Measurements from ENCODE around the gene SVBP.

The SVBP gene

GRCh38 chr1:42833981-42834380 lies 16.8 kb upstream of the SVBP start:
- TF ChIP-seq BACH2 (CRISPR knock-in tag; IDR thresholded peaks at IDR 0.05; ENCODE audit: borderline replicate concordance) = no peak
- no peak for TF ChIP-seq TOX (CRISPR knock-in tag; IDR thresholded peaks at IDR 0.05; ENCODE audit: borderline replicate concordance)
- no peak for TF ChIP-seq ZFP30 (CRISPR knock-in tag; IDR thresholded peaks at IDR 0.05)
- no peak for TF ChIP-seq TSHZ2 (CRISPR knock-in tag; IDR thresholded peaks at IDR 0.05)
- TF ChIP-seq SNAI2 (CRISPR knock-in tag; IDR thresholded peaks at IDR 0.05) = no peak
- TF ChIP-seq PATZ1 (CRISPR knock-in tag; IDR thresholded peaks at IDR 0.05; ENCODE audit: borderline replicate concordance) = no peak
- no peak for TF ChIP-seq PPARA (CRISPR knock-in tag; IDR thresholded peaks at IDR 0.05; ENCODE audit: borderline replicate concordance)
- TF ChIP-seq, protein P1, sequence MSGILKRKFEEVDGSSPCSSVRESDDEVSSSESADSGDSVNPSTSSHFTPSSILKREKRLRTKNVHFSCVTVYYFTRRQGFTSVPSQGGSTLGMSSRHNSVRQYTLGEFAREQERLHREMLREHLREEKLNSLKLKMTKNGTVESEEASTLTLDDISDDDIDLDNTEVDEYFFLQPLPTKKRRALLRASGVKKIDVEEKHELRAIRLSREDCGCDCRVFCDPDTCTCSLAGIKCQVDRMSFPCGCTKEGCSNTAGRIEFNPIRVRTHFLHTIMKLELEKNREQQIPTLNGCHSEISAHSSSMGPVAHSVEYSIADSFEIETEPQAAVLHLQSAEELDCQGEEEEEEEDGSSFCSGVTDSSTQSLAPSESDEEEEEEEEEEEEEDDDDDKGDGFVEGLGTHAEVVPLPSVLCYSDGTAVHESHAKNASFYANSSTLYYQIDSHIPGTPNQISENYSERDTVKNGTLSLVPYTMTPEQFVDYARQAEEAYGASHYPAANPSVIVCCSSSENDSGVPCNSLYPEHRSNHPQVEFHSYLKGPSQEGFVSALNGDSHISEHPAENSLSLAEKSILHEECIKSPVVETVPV (CRISPR knock-in tag; IDR thresholded peaks at IDR 0.05) = no peak
- no peak for TF ChIP-seq ZNF565 (CRISPR knock-in tag; conservative IDR thresholded peaks at IDR 0.05; ENCODE audit: low read depth)
- no peak for TF ChIP-seq ISL1 (CRISPR knock-in tag; IDR thresholded peaks at IDR 0.05)
- no peak for TF ChIP-seq ESRRG (CRISPR knock-in tag; IDR thresholded peaks at IDR 0.05)
- ATAC-seq = no peak

DNA sequence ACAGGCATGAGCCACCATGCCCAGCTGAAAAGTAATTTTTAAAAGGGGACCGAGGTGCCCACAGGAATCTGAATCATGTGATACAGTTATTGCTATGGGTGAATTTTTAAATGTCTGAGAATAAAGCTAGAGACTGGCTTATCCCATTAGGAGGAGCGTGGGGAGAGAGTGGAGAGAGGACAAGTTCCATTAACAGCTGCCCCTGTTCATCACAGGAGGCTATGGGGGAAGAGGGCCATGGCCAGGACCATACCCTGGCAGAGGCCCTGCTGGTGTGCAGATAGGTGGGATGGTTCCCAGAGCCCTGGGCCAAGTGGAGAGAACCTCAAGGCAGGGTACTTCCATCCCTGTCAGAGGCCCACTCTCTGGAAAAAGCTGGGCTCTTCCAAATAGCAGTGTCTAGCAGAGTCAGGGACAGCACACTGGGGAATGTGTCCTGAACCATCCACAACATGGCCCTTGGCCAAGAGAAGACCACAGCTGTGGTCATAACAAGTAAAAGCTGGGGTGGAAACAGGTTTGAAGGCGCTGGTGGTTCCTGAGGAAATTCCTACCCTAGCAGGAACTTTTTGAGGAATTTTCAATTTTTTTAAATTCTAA lies 15.5 kb upstream of the SVBP start:
- TF ChIP-seq ZNF8 (CRISPR knock-in tag; IDR thresholded peaks at IDR 0.05) = no peak
- no peak for ATAC-seq

- no peak for ATAC-seq
- no peak for TF ChIP-seq ESRRG (CRISPR knock-in tag; IDR thresholded peaks at IDR 0.05)
- TF ChIP-seq ISL1 (CRISPR knock-in tag; IDR thresholded peaks at IDR 0.05) = no peak
- no peak for TF ChIP-seq ARNTL (CRISPR knock-in tag; IDR thresholded peaks at IDR 0.05; ENCODE audit: borderline replicate concordance, low read depth)
- TF ChIP-seq TOX (CRISPR knock-in tag; IDR thresholded peaks at IDR 0.05; ENCODE audit: borderline replicate concordance) = no peak
- no peak for TF ChIP-seq CREB5 (CRISPR knock-in tag; IDR thresholded peaks at IDR 0.05; ENCODE audit: low read depth)
- no peak for TF ChIP-seq TCF4 (CRISPR knock-in tag; IDR thresholded peaks at IDR 0.05; ENCODE audit: borderline replicate concordance)
- TF ChIP-seq OSR1 (CRISPR knock-in tag; IDR thresholded peaks at IDR 0.05) = no peak
- TF ChIP-seq PATZ1 (CRISPR knock-in tag; IDR thresholded peaks at IDR 0.05; ENCODE audit: borderline replicate concordance) = no peak
- TF ChIP-seq ZFP3 (CRISPR knock-in tag; IDR thresholded peaks at IDR 0.05) = no peak
Observed at GRCh38 chr1:42831273-42831672, 14.1 kb upstream of the SVBP start.

- ATAC-seq = no peak
- TF ChIP-seq ARNTL (CRISPR knock-in tag; IDR thresholded peaks at IDR 0.05; ENCODE audit: borderline replicate concordance, low read depth) (no peak), TOX (CRISPR knock-in tag; IDR thresholded peaks at IDR 0.05; ENCODE audit: borderline replicate concordance) (no peak), TCF4 (CRISPR knock-in tag; IDR thresholded peaks at IDR 0.05; ENCODE audit: borderline replicate concordance) (no peak), POU6F1 (CRISPR knock-in tag; IDR thresholded peaks at IDR 0.05; ENCODE audit: borderline replicate concordance, low read depth) (no peak), ZFP3 (CRISPR knock-in tag; IDR thresholded peaks at IDR 0.05) (no peak), TSHZ2 (CRISPR knock-in tag; IDR thresholded peaks at IDR 0.05) (no peak)
- TF ChIP-seq, protein P1 (CRISPR knock-in tag; IDR thresholded peaks at IDR 0.05) = no peak
Observed at GRCh38 chr1:42830631-42831030, 13.4 kb upstream of the SVBP start.
